Measurements from ENCODE around the gene TTC28.

The TTC28 gene

GRCh38 chr22:27937453-27937852, 742.2 kb downstream of the TTC28 start:
- no peak for DNase-seq

GRCh38 chr22:27935897-27936296, 743.7 kb downstream of the TTC28 start:
- DNase-seq = no peak

GRCh38 chr22:27934069-27934468, 745.6 kb downstream of the TTC28 start:
- DNase-seq = no peak

- DNase-seq = no peak
Observed at GRCh38 chr22:27933186-27933983, 746.3 kb downstream of the TTC28 start.

- DNase-seq = no peak
Observed at GRCh38 chr22:27930331-27931060, 749.1 kb downstream of the TTC28 start.
